OCI-LY3 (cell line): ENCODE measurements around the gene NELL1.

Source experiments
- H2AFZ ChIP-seq: fragments of 200-600, 300-600 bp; shearing (Covaris generic); 2 replicates; pipeline ENCODE4 v1.6.0; 2014; ENCODE audit warnings: antibody characterized with exemption, low read depth, low read length
- H3K27ac ChIP-seq: fragments of 200-600, 300-600 bp; sonication (generic); 2 replicates; pipeline ENCODE4 v1.5.1; 2014; ENCODE audit warnings: mild to moderate bottlenecking, low read length, moderate library complexity, mixed read lengths
- H3K27me3 ChIP-seq: fragments of 200-600, 300-600 bp; sonication (generic); 2 replicates; pipeline ENCODE4 v1.6.1; 2014; ENCODE audit warnings: low read depth, low read length, mixed read lengths
- H3K36me3 ChIP-seq: fragments of 200-600, 300-600 bp; sonication (generic); replicated peaks from 2 replicates; pipeline ENCODE3; 2014; ENCODE audit warnings: low read depth, low read length, mixed read lengths
- H3K4me1 ChIP-seq: fragments of 300-600, 200-600 bp; sonication (generic); 2 replicates; pipeline ENCODE4 v1.6.1; 2014; ENCODE audit warnings: low read length, mixed read lengths
- H3K4me2 ChIP-seq: fragments of 200-600, 300-600 bp; sonication (generic); 2 replicates; pipeline ENCODE4 v1.6.1; 2014; ENCODE audit warnings: low read length, mixed read lengths
- H3K4me3 ChIP-seq: fragments of 300-600, 200-600 bp; sonication (generic); 2 replicates; pipeline ENCODE4 v1.5.1; 2014; ENCODE audit warnings: antibody characterized with exemption, mild to moderate bottlenecking, low read length, moderate library complexity
- H3K79me2 ChIP-seq: fragments of 300-600, 200-600 bp; shearing (Covaris generic); 2 replicates; pipeline ENCODE4 v1.6.1; 2014; ENCODE audit warnings: mild to moderate bottlenecking, low read length, mixed read lengths
- H3K9ac ChIP-seq: fragments of 300-600, 200-600 bp; shearing (Covaris generic); 2 replicates; pipeline ENCODE4 v1.6.0; 2014; ENCODE audit warnings: mild to moderate bottlenecking, low read length, moderate library complexity
- H3K9me3 ChIP-seq: fragments of 200-600, 300-600 bp; shearing (Covaris generic); 2 replicates; pipeline ENCODE4 v1.6.1; 2014; ENCODE audit warnings: low read length, mixed read lengths; ENCODE audit not compliant: insufficient read depth
- H4K20me1 ChIP-seq: fragments of 200-600, 300-600 bp; sonication (generic); 2 replicates; pipeline ENCODE4 v1.6.1; 2016; ENCODE audit warnings: low read length, mixed read lengths; ENCODE audit not compliant: insufficient read depth
- CTCF ChIP-seq: fragments of 200-600, 300-600 bp; sonication (generic); IDR thresholded peaks from 2 replicates; pipeline ENCODE4 v1.5.1; 2014; ENCODE audit warnings: antibody characterized with exemption, low read length, low read depth
- EZH2phosphoT487 ChIP-seq: fragments of 200-600 bp; shearing (Covaris generic); IDR thresholded peaks from 2 replicates; pipeline ENCODE4 v1.6.1; 2018; ENCODE audit warnings: antibody characterized with exemption, mixed run types, low read depth

The NELL1 gene

GRCh38 chr11:21374376-21374775 lies 705.0 kb downstream of the NELL1 start:
- H3K4me3 ChIP-seq, result no peak overlapping the region
- no peaks in the 10 kb centered on the region for H4K20me1 ChIP-seq
- H3K27me3 ChIP-seq, result no peaks in the 10 kb centered on the region
- H2AFZ ChIP-seq, result no peak overlapping the region
- H3K36me3 ChIP-seq, result no peaks in the 10 kb centered on the region
- no peaks in the 10 kb centered on the region for H3K4me1 ChIP-seq
- H3K4me2 ChIP-seq, result no peak overlapping the region
- H3K79me2 ChIP-seq, result no peaks in the 10 kb centered on the region
- no peak for TF ChIP-seq EZH2phosphoT487
- TF ChIP-seq CTCF, result no peak
- no peak overlapping the region for H3K27ac ChIP-seq
- no peaks in the 10 kb centered on the region for H3K9me3 ChIP-seq
- H3K9ac ChIP-seq, result no peak overlapping the region

GRCh38 chr11:21385669-21386440 lies 716.5 kb downstream of the NELL1 start:
- peaks cover 17% of the 10 kb centered on the region for H3K4me1 ChIP-seq
- no peak for TF ChIP-seq CTCF
- TF ChIP-seq EZH2phosphoT487, result no peak
- H3K36me3 ChIP-seq, result no peaks in the 10 kb centered on the region
- H3K9me3 ChIP-seq, result no peaks in the 10 kb centered on the region
- no peak overlapping the region for H2AFZ ChIP-seq
- H3K27me3 ChIP-seq, result no peaks in the 10 kb centered on the region
- H4K20me1 ChIP-seq, result no peaks in the 10 kb centered on the region
- no peak overlapping the region for H3K27ac ChIP-seq
- no peaks in the 10 kb centered on the region for H3K79me2 ChIP-seq
- H3K4me3 ChIP-seq, result peak overlapping the region; percentile 29
- no peak overlapping the region for H3K9ac ChIP-seq
- peak overlapping the region; percentile 60 for H3K4me2 ChIP-seq

GRCh38 chr11:21390430-21390829 lies 721.0 kb downstream of the NELL1 start:
- H3K4me3 ChIP-seq, result no peak overlapping the region
- no peak overlapping the region for H3K4me2 ChIP-seq
- H3K79me2 ChIP-seq, result no peaks in the 10 kb centered on the region
- H3K9me3 ChIP-seq, result no peaks in the 10 kb centered on the region
- no peaks in the 10 kb centered on the region for H3K27me3 ChIP-seq
- H4K20me1 ChIP-seq, result no peaks in the 10 kb centered on the region
- H3K9ac ChIP-seq, result no peak overlapping the region
- no peak overlapping the region for H2AFZ ChIP-seq
- H3K4me1 ChIP-seq, result peaks cover 24% of the 10 kb centered on the region
- no peak for TF ChIP-seq CTCF
- TF ChIP-seq EZH2phosphoT487, result no peak
- H3K27ac ChIP-seq, result no peak overlapping the region
- H3K36me3 ChIP-seq, result no peaks in the 10 kb centered on the region

GRCh38 chr11:21396342-21397008 lies 727.1 kb downstream of the NELL1 start:
- Histone ChIP-seq H3K4me3 (no peak overlapping the region), H3K4me1 (peaks cover 7% of the 10 kb centered on the region; the same call in 1 of the 2 replicates), H3K9ac (no peak overlapping the region), H3K27me3 (no peaks in the 10 kb centered on the region), H4K20me1 (no peaks in the 10 kb centered on the region), H3K4me2 (no peak overlapping the region), H3K9me3 (no peaks in the 10 kb centered on the region), H3K79me2 (no peaks in the 10 kb centered on the region), H3K36me3 (no peaks in the 10 kb centered on the region), H3K27ac (no peak overlapping the region), H2AFZ (no peak overlapping the region)
- TF ChIP-seq EZH2phosphoT487 (no peak), CTCF (no peak)
